ENCODE results near the gene CHTOP. TPM values are rescaled to one million over a fixed set of nuclear protein-coding genes. Genes with fewer than 3 reads are reported as not detected.

CHTOP gene
- total and polyA plus RNA-seq, 9 donors = 45.0 to 102 (median 90.9) TPM

GRCh38 chr1:153598309-153599172 is 35.3 kb upstream of the CHTOP start:
- Histone ChIP-seq H3K9me3 (replicated peaks; ENCODE audit: control insufficient read depth, low read depth, low read length) (no peaks in the 10 kb centered on the region), H3K36me3 (ENCODE audit: control insufficient read depth, insufficient read depth, low read length) (no peaks in the 10 kb centered on the region), H3K27ac (ENCODE audit: low read length) (peak overlapping the region; percentile 65), H3K27me3 (ENCODE audit: control insufficient read depth, insufficient read depth, low read length) (no peaks in the 10 kb centered on the region), H3K4me3 (ENCODE audit: low read length) (no peak overlapping the region), H3K4me1 (ENCODE audit: control insufficient read depth, insufficient read depth, low read length) (peaks cover 8% of the 10 kb centered on the region)
- DNase-seq = peak; percentile 81
- 49% methylated on average over 4 of the region's 7 CpGs for WGBS (ENCODE audit: insufficient coverage)

GRCh38 chr1:153599847-153600246 is 34.0 kb upstream of the CHTOP start:
- H3K27me3 ChIP-seq (ENCODE audit: control insufficient read depth, insufficient read depth, low read length) = no peaks in the 10 kb centered on the region
- H3K4me3 ChIP-seq (ENCODE audit: low read length) = no peak overlapping the region
- H3K27ac ChIP-seq (ENCODE audit: low read length) = no peak overlapping the region
- no peak for DNase-seq
- H3K9me3 ChIP-seq (replicated peaks; ENCODE audit: control insufficient read depth, low read depth, low read length) = no peaks in the 10 kb centered on the region
- 100% methylated on average over 2 of the region's 7 CpGs for WGBS (ENCODE audit: insufficient coverage)
- H3K36me3 ChIP-seq (ENCODE audit: control insufficient read depth, insufficient read depth, low read length) = no peaks in the 10 kb centered on the region
- H3K4me1 ChIP-seq (ENCODE audit: control insufficient read depth, insufficient read depth, low read length) = peaks cover 8% of the 10 kb centered on the region

- DNase-seq = no peak
- Histone ChIP-seq H3K36me3 (ENCODE audit: control insufficient read depth, insufficient read depth, low read length) (peaks cover 13% of the 10 kb centered on the region), H3K4me3 (ENCODE audit: low read length) (no peak overlapping the region), H3K27me3 (ENCODE audit: control insufficient read depth, insufficient read depth, low read length) (no peaks in the 10 kb centered on the region), H3K27ac (ENCODE audit: low read length) (no peak overlapping the region), H3K4me1 (ENCODE audit: control insufficient read depth, insufficient read depth, low read length) (peaks cover 11% of the 10 kb centered on the region), H3K9me3 (replicated peaks; ENCODE audit: control insufficient read depth, low read depth, low read length) (no peaks in the 10 kb centered on the region)
- WGBS (ENCODE audit: insufficient coverage) = no CpG with 5 or more reads among the region's 6 CpGs
Observed at GRCh38 chr1:153602749-153603148, 31.1 kb upstream of the CHTOP start.

- DNase-seq = no peak
- Histone ChIP-seq H3K27me3 (ENCODE audit: control insufficient read depth, insufficient read depth, low read length) (no peaks in the 10 kb centered on the region), H3K36me3 (ENCODE audit: control insufficient read depth, insufficient read depth, low read length) (peaks cover 15% of the 10 kb centered on the region), H3K27ac (ENCODE audit: low read length) (no peak overlapping the region), H3K9me3 (replicated peaks; ENCODE audit: control insufficient read depth, low read depth, low read length) (no peaks in the 10 kb centered on the region), H3K4me1 (ENCODE audit: control insufficient read depth, insufficient read depth, low read length) (peaks cover 33% of the 10 kb centered on the region), H3K4me3 (ENCODE audit: low read length) (no peak overlapping the region)
- no CpG with 5 or more reads among the region's 11 CpGs for WGBS (ENCODE audit: insufficient coverage)
Observed at GRCh38 chr1:153606194-153606593, 27.7 kb upstream of the CHTOP start.

- Histone ChIP-seq H3K27ac (ENCODE audit: low read length) (no peak overlapping the region), H3K4me3 (ENCODE audit: low read length) (no peak overlapping the region), H3K27me3 (ENCODE audit: control insufficient read depth, insufficient read depth, low read length) (no peaks in the 10 kb centered on the region), H3K4me1 (ENCODE audit: control insufficient read depth, insufficient read depth, low read length) (peaks cover 40% of the 10 kb centered on the region), H3K36me3 (ENCODE audit: control insufficient read depth, insufficient read depth, low read length) (peaks cover 15% of the 10 kb centered on the region), H3K9me3 (replicated peaks; ENCODE audit: control insufficient read depth, low read depth, low read length) (no peaks in the 10 kb centered on the region)
- DNase-seq = no peak
- WGBS (ENCODE audit: insufficient coverage) = 99% methylated on average over 8 of the region's 8 CpGs
Observed at GRCh38 chr1:153607381-153607780, 26.5 kb upstream of the CHTOP start.

GRCh38 chr1:153608089-153608682 is 25.7 kb upstream of the CHTOP start:
- H3K27me3 ChIP-seq (ENCODE audit: control insufficient read depth, insufficient read depth, low read length) = no peaks in the 10 kb centered on the region
- WGBS (ENCODE audit: insufficient coverage) = no CpG with 5 or more reads among the region's 7 CpGs
- H3K4me1 ChIP-seq (ENCODE audit: control insufficient read depth, insufficient read depth, low read length) = peaks cover 48% of the 10 kb centered on the region
- peaks cover 15% of the 10 kb centered on the region for H3K36me3 ChIP-seq (ENCODE audit: control insufficient read depth, insufficient read depth, low read length)
- H3K4me3 ChIP-seq (ENCODE audit: low read length) = peak overlapping the region; percentile 25
- no peaks in the 10 kb centered on the region for H3K9me3 ChIP-seq (replicated peaks; ENCODE audit: control insufficient read depth, low read depth, low read length)
- DNase-seq = no peak
- peak overlapping the region; percentile 88 for H3K27ac ChIP-seq (ENCODE audit: low read length)

GRCh38 chr1:153608742-153609584 is 24.9 kb upstream of the CHTOP start:
- H3K27me3 ChIP-seq (ENCODE audit: control insufficient read depth, insufficient read depth, low read length) = no peaks in the 10 kb centered on the region
- H3K4me3 ChIP-seq (ENCODE audit: low read length) = peak overlapping the region; percentile 25
- peak; percentile 54 for DNase-seq
- peaks cover 15% of the 10 kb centered on the region for H3K36me3 ChIP-seq (ENCODE audit: control insufficient read depth, insufficient read depth, low read length)
- H3K27ac ChIP-seq (ENCODE audit: low read length) = peak overlapping the region; percentile 88
- WGBS (ENCODE audit: insufficient coverage) = 56% methylated on average over 14 of the region's 19 CpGs
- no peaks in the 10 kb centered on the region for H3K9me3 ChIP-seq (replicated peaks; ENCODE audit: control insufficient read depth, low read depth, low read length)
- H3K4me1 ChIP-seq (ENCODE audit: control insufficient read depth, insufficient read depth, low read length) = peaks cover 51% of the 10 kb centered on the region

- H3K4me1 ChIP-seq (ENCODE audit: control insufficient read depth, insufficient read depth, low read length) = peaks cover 51% of the 10 kb centered on the region
- H3K9me3 ChIP-seq (replicated peaks; ENCODE audit: control insufficient read depth, low read depth, low read length) = no peaks in the 10 kb centered on the region
- H3K27ac ChIP-seq (ENCODE audit: low read length) = peak overlapping the region; percentile 88
- peaks cover 15% of the 10 kb centered on the region for H3K36me3 ChIP-seq (ENCODE audit: control insufficient read depth, insufficient read depth, low read length)
- H3K4me3 ChIP-seq (ENCODE audit: low read length) = no peak overlapping the region
- 64% methylated on average over 2 of the region's 6 CpGs for WGBS (ENCODE audit: insufficient coverage)
- H3K27me3 ChIP-seq (ENCODE audit: control insufficient read depth, insufficient read depth, low read length) = no peaks in the 10 kb centered on the region
- DNase-seq = no peak
Observed at GRCh38 chr1:153609585-153609907, 24.3 kb upstream of the CHTOP start.

GRCh38 chr1:153610334-153610733 is 23.5 kb upstream of the CHTOP start:
- Histone ChIP-seq H3K4me1 (ENCODE audit: control insufficient read depth, insufficient read depth, low read length) (peaks cover 51% of the 10 kb centered on the region), H3K36me3 (ENCODE audit: control insufficient read depth, insufficient read depth, low read length) (peaks cover 15% of the 10 kb centered on the region), H3K27me3 (ENCODE audit: control insufficient read depth, insufficient read depth, low read length) (no peaks in the 10 kb centered on the region), H3K9me3 (replicated peaks; ENCODE audit: control insufficient read depth, low read depth, low read length) (no peaks in the 10 kb centered on the region), H3K4me3 (ENCODE audit: low read length) (no peak overlapping the region), H3K27ac (ENCODE audit: low read length) (peak overlapping the region; percentile 24)
- no peak for DNase-seq
- 50% methylated on average over 1 of the region's 4 CpGs for WGBS (ENCODE audit: insufficient coverage)

- Histone ChIP-seq H3K4me3 (ENCODE audit: low read length) (no peak overlapping the region), H3K4me1 (ENCODE audit: control insufficient read depth, insufficient read depth, low read length) (peaks cover 51% of the 10 kb centered on the region), H3K36me3 (ENCODE audit: control insufficient read depth, insufficient read depth, low read length) (peaks cover 13% of the 10 kb centered on the region), H3K27me3 (ENCODE audit: control insufficient read depth, insufficient read depth, low read length) (no peaks in the 10 kb centered on the region), H3K9me3 (replicated peaks; ENCODE audit: control insufficient read depth, low read depth, low read length) (no peaks in the 10 kb centered on the region), H3K27ac (ENCODE audit: low read length) (no peak overlapping the region)
- WGBS (ENCODE audit: insufficient coverage) = 76% methylated on average over 5 of the region's 7 CpGs
- no peak for DNase-seq
Observed at GRCh38 chr1:153610811-153611301, 23.0 kb upstream of the CHTOP start.

Data from muscle of leg (tissue), 11 donors.